Stimulated activated naive B cell treated with anti-CD40 and anti-IgM and Interleukin-4, amounts not matched to agents 10 μg/mL and 1 μg/mL and 100 μg/mL, for 72 hours (primary cell): ENCODE results near the gene MCCC2.
"Not testable (repeated sequence)": the region's sequence is repeated elsewhere in the genome, so short reads cannot be mapped to it uniquely, and the experiment has no call there.

Experiments used
- ATAC-seq, 2 donors: fragments of 150-1000 bp; cut with Tn5 transposase; replicated peaks; 2 replicates each; pipeline ENCODE4 v1.10.0; 2021; ENCODE audit warnings: moderate library complexity in 1 of 2
- DNase-seq: peaks from one replicate; pipeline ENCODE4 v3.0.0; 2021
- H3K27ac Mint-ChIP-seq: one replicate; pipeline ENCODE4 v1.8.0; 2022; ENCODE audit warnings: mild to moderate bottlenecking, mixed read lengths
- H3K27me3 Mint-ChIP-seq, 2 donors: one replicate each; pipeline ENCODE4 v1.8.0; 2022; ENCODE audit warnings: mixed read lengths in 2 of 2
- H3K36me3 Mint-ChIP-seq, 2 donors: one replicate each; pipeline ENCODE4 v1.8.0; 2022; ENCODE audit warnings: mixed read lengths in 2 of 2, mild to moderate bottlenecking in 1 of 2
- H3K4me1 Mint-ChIP-seq, 2 donors: one replicate each; pipeline ENCODE4 v1.8.0; 2022; ENCODE audit warnings: mixed read lengths in 2 of 2, mild to moderate bottlenecking in 1 of 2
- H3K4me3 Mint-ChIP-seq, 2 donors: one replicate each; pipeline ENCODE4 v1.8.0; 2022; ENCODE audit warnings: mild to moderate bottlenecking in 2 of 2, mixed read lengths in 2 of 2, moderate library complexity in 1 of 2
- H3K9me3 Mint-ChIP-seq, 2 donors: one replicate each; pipeline ENCODE4 v1.8.0; 2022; ENCODE audit warnings: mixed read lengths in 2 of 2, mild to moderate bottlenecking in 1 of 2

The MCCC2 gene

GRCh38 chr5:71621268-71621667 is 34.1 kb downstream of the MCCC2 start:
- no peak for DNase-seq
- no peak for ATAC-seq
- Mint-ChIP-seq H3K27ac (peak overlapping the region; percentile 52), H3K36me3 (peaks cover 40 to 75% of the 10 kb centered on the region in 2 donors), H3K9me3 (peaks cover 0 to 2% of the 10 kb centered on the region in 2 donors), H3K4me1 (peaks cover 9 to 15% of the 10 kb centered on the region in 2 donors), H3K4me3 (no peak overlapping the region), H3K27me3 (no peaks in the 10 kb centered on the region)

- no peak for ATAC-seq
- H3K36me3 Mint-ChIP-seq: peaks cover 39 to 76% of the 10 kb centered on the region in 2 donors
- no peaks in the 10 kb centered on the region for H3K27me3 Mint-ChIP-seq
- peaks cover 1 to 2% of the 10 kb centered on the region in 2 donors for H3K9me3 Mint-ChIP-seq
- no peak overlapping the region for H3K4me3 Mint-ChIP-seq
- H3K27ac Mint-ChIP-seq: no peak overlapping the region
- H3K4me1 Mint-ChIP-seq: peaks cover 7 to 15% of the 10 kb centered on the region in 2 donors
- DNase-seq: no peak
Observed at GRCh38 chr5:71621741-71622140, 34.6 kb downstream of the MCCC2 start.

GRCh38 chr5:71623221-71623794 is 36.2 kb downstream of the MCCC2 start:
- no peak for DNase-seq
- H3K4me3 Mint-ChIP-seq: no peak overlapping the region
- H3K36me3 Mint-ChIP-seq: peaks cover 36 to 77% of the 10 kb centered on the region in 2 donors
- peaks cover 4 to 6% of the 10 kb centered on the region in 2 donors for H3K9me3 Mint-ChIP-seq
- H3K27ac Mint-ChIP-seq: peak overlapping the region; percentile 11
- peaks cover 3 to 10% of the 10 kb centered on the region in 2 donors for H3K4me1 Mint-ChIP-seq
- no peaks in the 10 kb centered on the region for H3K27me3 Mint-ChIP-seq
- no peak for ATAC-seq

DNA sequence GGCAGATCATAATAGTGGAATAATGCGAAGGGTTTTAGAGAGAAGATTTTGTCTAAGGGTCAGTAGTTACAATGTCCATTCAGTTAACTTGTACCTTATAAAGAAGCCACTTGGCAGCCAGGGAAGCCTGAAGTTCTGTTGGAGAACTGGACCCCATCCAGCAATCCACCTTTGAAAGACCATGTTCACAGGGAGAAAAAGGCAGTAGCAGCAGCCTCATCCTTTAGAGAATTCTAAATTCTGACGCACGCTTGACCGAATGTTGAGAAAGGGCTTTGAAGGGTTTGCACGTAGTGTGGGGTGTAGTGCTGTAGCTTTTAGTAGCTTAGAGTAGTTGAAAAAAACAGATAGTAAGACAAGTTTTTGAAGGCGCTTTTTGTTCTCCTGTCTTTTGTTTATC is 42.8 kb downstream of the MCCC2 start:
- Mint-ChIP-seq H3K36me3 (peaks cover 35 to 59% of the 10 kb centered on the region in 2 donors), H3K27me3 (no peaks in the 10 kb centered on the region), H3K27ac (no peak overlapping the region), H3K4me3 (no peak overlapping the region), H3K4me1 (peaks cover 13 to 18% of the 10 kb centered on the region in 2 donors), H3K9me3 (peaks cover 3 to 6% of the 10 kb centered on the region in 2 donors)
- DNase-seq: no peak
- ATAC-seq: no peak

DNA sequence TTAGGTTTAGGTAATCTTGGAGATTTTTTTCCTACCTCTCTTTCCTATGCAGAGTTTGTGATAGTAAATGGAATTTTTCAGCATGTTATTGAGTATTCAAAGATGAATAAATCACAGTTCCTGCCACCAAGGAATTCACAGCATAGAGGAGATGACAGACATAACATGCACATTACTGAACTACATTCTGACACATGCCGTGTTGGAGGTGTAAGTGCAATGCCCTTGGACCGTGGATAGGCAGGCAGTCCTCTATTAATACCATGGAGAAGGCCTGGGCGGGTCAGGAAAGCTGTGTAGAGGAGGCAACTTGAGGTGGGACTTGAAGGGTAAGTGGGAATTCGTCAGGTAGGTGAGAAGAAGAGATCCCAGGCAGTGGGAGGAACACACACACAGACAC is 43.9 kb downstream of the MCCC2 start:
- ATAC-seq: no peak
- peaks cover 38 to 59% of the 10 kb centered on the region in 2 donors for H3K36me3 Mint-ChIP-seq
- H3K9me3 Mint-ChIP-seq: peaks cover 3 to 6% of the 10 kb centered on the region in 2 donors
- H3K27me3 Mint-ChIP-seq: no peaks in the 10 kb centered on the region
- no peak overlapping the region for H3K27ac Mint-ChIP-seq
- peaks cover 13 to 18% of the 10 kb centered on the region in 2 donors for H3K4me1 Mint-ChIP-seq
- no peak overlapping the region for H3K4me3 Mint-ChIP-seq
- no peak for DNase-seq

DNA sequence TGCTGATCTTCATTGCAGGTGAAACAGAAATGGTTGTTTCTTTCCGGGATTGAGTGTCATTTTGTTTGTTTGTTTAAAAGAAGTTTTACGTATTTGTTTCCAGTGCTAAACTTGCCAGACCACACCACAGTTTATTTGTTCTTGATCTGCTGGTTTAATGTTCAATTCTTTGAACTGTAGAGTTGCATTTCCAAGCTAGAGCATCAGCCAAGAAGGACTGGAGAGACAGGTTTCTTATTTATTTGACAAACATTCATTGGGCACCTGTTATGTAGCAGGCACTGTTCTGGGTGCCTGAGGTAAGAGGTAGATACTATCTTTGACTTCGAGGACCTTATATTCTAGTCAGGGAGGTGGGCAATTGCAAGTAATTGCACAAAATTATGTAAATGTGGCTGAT is 45.0 kb downstream of the MCCC2 start:
- Mint-ChIP-seq H3K4me3 (no peak overlapping the region), H3K4me1 (peaks cover 13 to 18% of the 10 kb centered on the region in 2 donors), H3K27me3 (no peaks in the 10 kb centered on the region), H3K9me3 (peaks cover 0 to under 1% of the 10 kb centered on the region in 2 donors), H3K27ac (peak overlapping the region; percentile 42), H3K36me3 (peaks cover 31 to 49% of the 10 kb centered on the region in 2 donors)
- no peak for DNase-seq
- ATAC-seq: no peak

DNA sequence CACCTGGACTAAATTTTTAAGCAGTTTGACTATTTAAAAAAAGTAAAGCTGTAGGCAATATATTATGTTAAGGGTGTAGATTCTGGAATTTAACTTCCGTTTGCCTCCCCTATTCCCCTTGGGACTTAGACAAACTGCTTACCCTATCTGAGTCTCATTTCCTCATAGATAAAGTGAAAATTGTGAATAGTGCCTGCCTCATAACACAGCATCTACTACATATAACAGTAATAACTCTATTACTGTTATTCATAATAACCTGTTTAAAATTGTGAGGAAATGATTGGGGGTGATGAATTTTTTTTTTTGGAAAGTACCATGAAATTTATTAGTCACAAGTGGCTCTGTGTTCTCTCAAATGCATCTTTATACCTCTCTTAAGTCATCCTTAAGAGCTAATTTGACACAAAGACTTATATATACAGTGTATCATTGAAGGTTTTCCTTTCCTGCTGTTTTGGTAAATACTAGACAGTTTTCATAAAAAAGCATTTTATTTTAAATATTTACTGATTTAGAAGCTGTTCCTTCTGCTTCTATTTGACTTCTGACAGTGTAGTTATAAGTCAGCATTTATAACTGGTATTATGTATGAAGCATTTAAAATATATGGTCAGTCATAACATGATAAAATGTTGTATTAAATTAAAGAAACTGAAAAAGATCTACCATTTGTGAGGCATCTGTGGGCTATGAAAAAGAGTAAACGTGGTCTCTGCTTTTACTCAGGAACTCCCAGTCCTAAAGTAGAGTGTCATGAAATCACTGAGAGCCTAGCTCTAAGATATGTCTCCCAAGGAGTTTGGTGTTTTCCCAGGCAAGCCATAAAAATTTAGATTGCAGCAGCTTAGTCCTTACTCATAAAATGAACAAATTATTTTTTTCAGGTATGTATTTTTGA is 46.4 kb downstream of the MCCC2 start:
- H3K4me1 Mint-ChIP-seq: peaks cover 13 to 18% of the 10 kb centered on the region in 2 donors
- no peak for DNase-seq
- H3K27ac Mint-ChIP-seq: no peak overlapping the region
- ATAC-seq: peak; percentile 54 to 87
- peaks cover 33 to 50% of the 10 kb centered on the region in 2 donors for H3K36me3 Mint-ChIP-seq
- H3K9me3 Mint-ChIP-seq: no peaks in the 10 kb centered on the region
- H3K27me3 Mint-ChIP-seq: no peaks in the 10 kb centered on the region
- H3K4me3 Mint-ChIP-seq: no peak overlapping the region

DNA sequence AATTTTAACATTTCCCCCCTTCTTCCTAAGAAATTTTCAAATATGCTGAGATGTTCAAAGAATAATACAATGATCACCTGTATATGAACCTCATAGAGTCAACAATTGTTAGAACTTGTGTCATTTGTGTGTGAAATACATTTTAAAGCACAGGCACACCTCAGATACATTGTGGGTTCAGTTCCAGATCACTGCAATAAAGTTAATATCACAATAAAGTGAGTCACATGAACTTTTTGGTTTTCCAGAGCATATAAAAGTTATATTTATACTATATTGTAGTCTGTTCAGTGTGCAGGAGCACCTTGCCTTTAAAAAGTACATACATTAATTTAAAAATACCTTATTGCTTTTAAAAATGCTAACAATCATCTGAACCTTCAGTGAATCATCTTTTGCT is 50.0 kb downstream of the MCCC2 start:
- H3K27ac Mint-ChIP-seq: no peak overlapping the region
- H3K9me3 Mint-ChIP-seq: no peaks in the 10 kb centered on the region
- peaks cover 4 to 7% of the 10 kb centered on the region in 2 donors for H3K4me1 Mint-ChIP-seq
- peaks cover 29 to 42% of the 10 kb centered on the region in 2 donors for H3K36me3 Mint-ChIP-seq
- DNase-seq: no peak
- ATAC-seq: no peak
- no peaks in the 10 kb centered on the region for H3K27me3 Mint-ChIP-seq
- H3K4me3 Mint-ChIP-seq: no peak overlapping the region

DNA sequence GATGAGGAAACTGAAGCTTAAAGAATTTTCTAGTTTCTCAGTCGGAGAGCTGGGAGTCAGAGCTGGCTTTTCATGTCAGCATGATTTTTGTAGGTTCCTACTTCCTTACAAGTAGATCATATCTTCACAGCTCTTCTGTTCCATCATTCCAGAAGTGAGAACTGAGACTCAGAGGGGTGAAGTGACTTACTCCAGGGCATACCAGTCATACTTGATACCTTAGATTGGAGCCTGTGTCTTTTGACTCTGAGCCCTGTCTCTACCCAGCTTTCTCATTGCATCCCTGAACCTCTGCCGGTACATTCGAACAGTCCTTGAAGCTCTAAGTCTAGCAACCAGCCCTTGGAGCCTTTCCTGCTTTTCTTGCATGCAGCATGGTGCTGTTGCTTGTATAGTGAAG is 53.3 kb downstream of the MCCC2 start:
- no peak for ATAC-seq
- peaks cover 28 to 34% of the 10 kb centered on the region in 2 donors for H3K36me3 Mint-ChIP-seq

GRCh38 chr5:71645030-71645429 is 57.9 kb downstream of the MCCC2 start:
- peaks cover 37 to 55% of the 10 kb centered on the region in 2 donors for H3K36me3 Mint-ChIP-seq
- no peaks in the 10 kb centered on the region for H3K27me3 Mint-ChIP-seq
- no peaks in the 10 kb centered on the region for H3K9me3 Mint-ChIP-seq
- ATAC-seq (no peak), DNase-seq (no peak)
- no peak overlapping the region for H3K27ac Mint-ChIP-seq
- H3K4me1 Mint-ChIP-seq: no peaks in the 10 kb centered on the region
- no peak overlapping the region for H3K4me3 Mint-ChIP-seq

More for the DNA sequence above, 53.3 kb downstream of the MCCC2 start:
- Mint-ChIP-seq H3K9me3 (no peaks in the 10 kb centered on the region), H3K27ac (no peak overlapping the region), H3K4me3 (no peak overlapping the region), H3K27me3 (no peaks in the 10 kb centered on the region), H3K4me1 (no peaks in the 10 kb centered on the region)
- no peak for DNase-seq

DNA sequence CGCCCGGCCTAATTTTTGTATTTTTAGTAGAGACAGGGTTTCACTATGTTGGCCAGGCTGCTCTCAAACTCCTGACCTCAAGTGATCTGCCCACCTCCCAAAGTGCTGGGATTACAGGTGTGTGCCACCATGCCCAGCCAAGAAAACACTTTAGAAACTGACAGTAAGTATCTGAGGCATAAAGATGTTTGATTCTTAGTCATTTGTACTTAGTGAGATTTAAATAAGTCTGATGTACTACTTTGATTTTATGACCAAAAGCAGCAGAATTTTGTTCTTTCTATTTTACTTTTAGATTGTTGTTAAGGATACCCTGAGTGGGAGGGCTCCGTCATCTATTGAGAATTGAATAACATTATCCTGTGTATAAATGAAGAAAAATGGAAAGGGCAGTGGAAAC is 63.8 kb downstream of the MCCC2 start:
- peaks cover 38 to 63% of the 10 kb centered on the region in 2 donors for H3K36me3 Mint-ChIP-seq
- H3K9me3 Mint-ChIP-seq, H3K4me1 Mint-ChIP-seq, DNase-seq, ATAC-seq, H3K4me3 Mint-ChIP-seq, H3K27ac Mint-ChIP-seq, H3K27me3 Mint-ChIP-seq: not testable (repeated sequence)

GRCh38 chr5:71651579-71651978 is 64.4 kb downstream of the MCCC2 start:
- peaks cover 38 to 63% of the 10 kb centered on the region in 2 donors for H3K36me3 Mint-ChIP-seq
- H3K4me3 Mint-ChIP-seq: no peak overlapping the region
- no peak overlapping the region for H3K27ac Mint-ChIP-seq
- H3K9me3 Mint-ChIP-seq: no peaks in the 10 kb centered on the region
- ATAC-seq (no peak), DNase-seq (no peak)
- no peaks in the 10 kb centered on the region for H3K4me1 Mint-ChIP-seq
- H3K27me3 Mint-ChIP-seq: no peaks in the 10 kb centered on the region

- DNase-seq (no peak), ATAC-seq (no peak)
- H3K27me3 Mint-ChIP-seq: no peaks in the 10 kb centered on the region
- no peak overlapping the region for H3K4me3 Mint-ChIP-seq
- H3K36me3 Mint-ChIP-seq: peaks cover 37 to 63% of the 10 kb centered on the region in 2 donors
- no peaks in the 10 kb centered on the region for H3K9me3 Mint-ChIP-seq
- no peak overlapping the region for H3K27ac Mint-ChIP-seq
- no peaks in the 10 kb centered on the region for H3K4me1 Mint-ChIP-seq
Observed at GRCh38 chr5:71652349-71652748, 65.2 kb downstream of the MCCC2 start.

DNA sequence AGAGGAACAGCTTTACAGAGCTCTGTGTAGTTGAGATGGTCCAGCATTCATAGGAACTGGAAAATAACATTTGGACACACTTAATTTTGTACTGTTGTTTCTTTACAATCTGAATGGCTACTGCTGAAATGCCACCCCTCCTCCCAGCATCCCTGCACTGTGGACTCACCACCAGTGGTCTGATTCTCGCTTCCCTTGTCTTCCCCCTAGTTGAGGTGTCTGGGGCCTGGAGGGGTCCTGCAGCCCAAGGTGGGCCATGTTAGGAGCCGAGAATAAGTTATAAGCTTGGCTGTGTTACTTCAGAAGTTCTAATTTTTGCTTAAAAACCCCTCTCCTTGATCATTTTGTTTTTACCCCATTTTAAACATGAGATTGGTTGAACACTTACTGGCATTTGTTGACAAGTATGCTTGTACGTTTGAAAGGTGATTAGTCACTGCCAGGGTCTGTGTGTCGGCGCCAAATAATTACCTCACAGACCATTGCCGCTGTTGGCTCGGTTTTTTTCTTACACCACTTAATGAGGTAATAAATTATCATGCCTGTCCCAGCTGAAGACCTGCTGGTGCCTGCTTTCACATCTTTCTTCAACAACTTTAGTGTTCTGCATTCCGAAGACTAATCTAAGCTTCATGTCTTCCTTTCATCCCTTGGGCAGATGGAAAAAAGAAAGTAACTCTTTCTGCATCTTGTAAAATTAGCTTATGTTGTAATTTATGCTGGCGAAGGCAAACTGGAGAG is 65.8 kb downstream of the MCCC2 start:
- ATAC-seq (no peak), DNase-seq (no peak)
- no peak overlapping the region for H3K4me3 Mint-ChIP-seq
- no peaks in the 10 kb centered on the region for H3K4me1 Mint-ChIP-seq
- no peaks in the 10 kb centered on the region for H3K9me3 Mint-ChIP-seq
- no peaks in the 10 kb centered on the region for H3K27me3 Mint-ChIP-seq
- H3K27ac Mint-ChIP-seq: no peak overlapping the region
- H3K36me3 Mint-ChIP-seq: peaks cover 37 to 63% of the 10 kb centered on the region in 2 donors
